Omental fat pad (tissue), 4 donors: ENCODE data around the gene METAP1D. TPM values are rescaled to one million over a fixed set of nuclear protein-coding genes. Genes with fewer than 3 reads are reported as not detected.

Source experiments
- ATAC-seq: fragments of 150-250 bp; one replicate; pipeline ENCODE4 v1.9.1; 2016; ENCODE audit warnings: mild to moderate bottlenecking, moderate library complexity; ENCODE audit not compliant: low FRiP score
- DNase-seq: peaks from one replicate; pipeline ENCODE4 v3.0.0-alpha.2; 2019; ENCODE audit warnings: low spot score
- total RNA-seq, 4 donors: library from RNA; depleted of rRNA; stranded (reverse); fragments of >200 nt; gene quantifications; one replicate each; pipeline ENCODE4 v1.1.0, GENCODE V29; 2016
- TF ChIP-seq, protein P1 (sequence below), 3 donors: fragments of 450-650 bp; IDR thresholded peaks; one replicate each; pipeline ENCODE4 v1.5.1; 2016 to 2017; ENCODE audit warnings: antibody characterized with exemption in 3 of 3, mild to moderate bottlenecking in 3 of 3, moderate library complexity in 2 of 3

The METAP1D gene
- total RNA-seq, 4 donors from 2014 or later: 5.4 to 9.6 (median 8.5) TPM

DNA sequence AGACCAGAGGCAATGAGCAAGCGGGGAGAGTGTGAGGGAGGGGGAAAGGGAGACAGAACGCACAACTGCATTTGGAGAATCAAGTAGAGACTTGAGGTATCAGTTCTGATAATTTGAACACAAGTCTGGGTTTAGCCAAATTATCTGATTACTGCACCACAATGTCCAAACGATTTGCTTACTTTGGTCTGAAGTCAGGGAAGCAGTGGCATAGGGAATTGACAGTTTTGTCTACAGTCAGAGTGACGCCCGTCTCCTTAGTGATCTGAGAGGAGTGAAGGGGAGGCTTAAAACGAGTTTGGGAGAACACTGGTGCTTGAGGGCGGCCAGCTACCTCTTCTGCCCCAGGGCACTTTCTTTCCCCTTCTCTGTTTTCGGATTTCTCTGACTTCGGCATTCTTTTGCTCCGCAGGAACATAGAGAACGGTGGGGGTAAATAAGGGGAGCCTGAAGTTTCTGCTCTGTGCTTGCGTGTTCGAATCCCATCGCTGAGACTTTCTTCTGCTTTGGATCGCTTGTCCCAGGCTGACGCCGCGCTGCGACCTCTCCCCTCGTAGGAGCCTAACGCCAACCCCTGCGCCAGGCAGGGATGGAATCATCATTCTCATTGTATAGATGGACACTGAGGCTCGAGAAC is 105.8 kb downstream of the METAP1D start:
- ATAC-seq: no peak
- no peak for DNase-seq
- TF ChIP-seq, protein P1, sequence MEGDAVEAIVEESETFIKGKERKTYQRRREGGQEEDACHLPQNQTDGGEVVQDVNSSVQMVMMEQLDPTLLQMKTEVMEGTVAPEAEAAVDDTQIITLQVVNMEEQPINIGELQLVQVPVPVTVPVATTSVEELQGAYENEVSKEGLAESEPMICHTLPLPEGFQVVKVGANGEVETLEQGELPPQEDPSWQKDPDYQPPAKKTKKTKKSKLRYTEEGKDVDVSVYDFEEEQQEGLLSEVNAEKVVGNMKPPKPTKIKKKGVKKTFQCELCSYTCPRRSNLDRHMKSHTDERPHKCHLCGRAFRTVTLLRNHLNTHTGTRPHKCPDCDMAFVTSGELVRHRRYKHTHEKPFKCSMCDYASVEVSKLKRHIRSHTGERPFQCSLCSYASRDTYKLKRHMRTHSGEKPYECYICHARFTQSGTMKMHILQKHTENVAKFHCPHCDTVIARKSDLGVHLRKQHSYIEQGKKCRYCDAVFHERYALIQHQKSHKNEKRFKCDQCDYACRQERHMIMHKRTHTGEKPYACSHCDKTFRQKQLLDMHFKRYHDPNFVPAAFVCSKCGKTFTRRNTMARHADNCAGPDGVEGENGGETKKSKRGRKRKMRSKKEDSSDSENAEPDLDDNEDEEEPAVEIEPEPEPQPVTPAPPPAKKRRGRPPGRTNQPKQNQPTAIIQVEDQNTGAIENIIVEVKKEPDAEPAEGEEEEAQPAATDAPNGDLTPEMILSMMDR (IDR thresholded peaks at IDR 0.05): no peak

- ATAC-seq (no peak), DNase-seq (no peak)
- TF ChIP-seq, protein P1 (IDR thresholded peaks at IDR 0.05): no peak
Observed at GRCh38 chr2:172106108-172106961, 106.6 kb downstream of the METAP1D start.

DNA sequence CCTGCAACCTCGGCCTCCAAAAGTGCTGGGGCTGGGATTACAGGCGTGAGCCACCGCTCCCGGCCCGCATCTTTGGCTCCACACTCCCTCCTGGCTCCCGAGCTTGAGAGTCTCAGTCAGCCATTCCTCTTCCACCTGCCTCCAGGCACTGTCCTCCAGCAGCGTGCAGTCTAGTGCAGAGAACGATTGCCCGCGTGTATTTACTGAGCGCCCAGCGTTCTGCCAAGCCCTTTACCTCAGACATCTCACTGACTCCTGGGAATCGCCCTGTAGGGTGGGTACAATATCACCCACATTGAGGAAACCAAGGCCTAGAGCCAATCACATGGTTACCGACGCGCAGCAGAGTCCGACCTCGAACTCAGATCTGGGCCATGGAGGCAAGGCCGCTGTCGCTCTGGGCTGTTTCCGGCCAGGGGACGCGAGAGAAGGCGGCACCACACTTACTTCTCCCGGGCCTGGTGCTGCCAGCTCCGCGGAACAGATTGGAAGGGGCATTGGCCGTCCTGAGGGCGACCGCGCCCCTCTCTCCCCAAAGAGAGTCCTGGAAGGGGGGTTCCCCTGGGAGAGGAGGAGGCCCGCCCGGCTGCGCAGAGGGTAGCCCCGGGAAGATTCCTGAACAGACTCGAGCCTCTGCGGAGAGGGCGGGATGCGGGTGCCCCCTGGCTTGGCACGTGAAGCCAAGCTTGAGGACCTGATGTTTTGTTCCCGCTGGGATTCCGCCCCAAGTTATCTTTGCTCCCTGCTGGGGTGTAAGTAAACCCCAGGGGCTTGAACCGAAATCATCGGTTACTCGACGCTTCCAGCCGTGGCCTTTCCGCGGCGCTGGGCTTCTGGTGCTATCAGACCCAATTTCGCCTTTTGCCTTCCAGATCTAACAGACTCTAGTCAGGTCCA is 108.2 kb downstream of the METAP1D start:
- no peak for DNase-seq
- TF ChIP-seq, protein P1 (IDR thresholded peaks at IDR 0.05): no peak
- no peak for ATAC-seq

GRCh38 chr2:172108587-172108930 is 108.8 kb downstream of the METAP1D start:
- no peak for ATAC-seq
- no peak for DNase-seq
- TF ChIP-seq, protein P1 (IDR thresholded peaks at IDR 0.05): no peak

- TF ChIP-seq, protein P1 (IDR thresholded peaks at IDR 0.05): no peak
- DNase-seq (no peak), ATAC-seq (no peak)
Observed at GRCh38 chr2:172109256-172109987, 109.7 kb downstream of the METAP1D start.

GRCh38 chr2:172109988-172110811 is 110.4 kb downstream of the METAP1D start:
- TF ChIP-seq, protein P1 (IDR thresholded peaks at IDR 0.05): no peak

More at GRCh38 chr2:172109988-172110811, 110.4 kb downstream of the METAP1D start:
- ATAC-seq (no peak), DNase-seq (no peak)
